Brain pericyte (primary cell): ENCODE measurements around the gene PIPOX.

Experiments used
- DNase-seq: peaks from one replicate; pipeline ENCODE4 v3.0.0-alpha.2; 2012; ENCODE audit warnings: low read depth, low spot score

PIPOX gene

GRCh38 chr17:29019475-29020181, 23.3 kb upstream of the PIPOX start:
- DNase-seq, result no peak

GRCh38 chr17:29020576-29020975, 22.4 kb upstream of the PIPOX start:
- no peak for DNase-seq

- DNase-seq, result no peak
Measured at GRCh38 chr17:29021226-29021625, 21.7 kb upstream of the PIPOX start.

DNA sequence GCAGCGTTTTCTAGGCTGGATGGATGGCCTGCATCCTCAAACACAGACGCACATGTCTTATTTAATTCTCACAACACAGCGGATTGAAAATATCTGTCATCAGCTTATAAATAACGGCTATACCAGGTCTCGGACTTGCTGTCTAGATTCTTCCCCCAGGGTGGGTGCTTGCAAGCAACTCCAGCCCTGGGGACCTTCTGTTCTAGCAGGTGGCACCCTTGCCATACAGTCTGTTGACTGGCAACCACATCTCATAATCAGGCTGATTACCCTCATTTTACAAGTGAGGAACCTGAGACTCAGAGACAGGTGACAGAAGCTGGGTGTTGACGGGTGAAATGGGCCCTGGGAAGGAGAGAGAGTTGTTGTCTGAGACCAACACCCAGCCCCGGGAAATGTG, 20.9 kb upstream of the PIPOX start:
- no peak for DNase-seq

- DNase-seq, result no peak
Measured at GRCh38 chr17:29024316-29024952, 18.5 kb upstream of the PIPOX start.

DNA sequence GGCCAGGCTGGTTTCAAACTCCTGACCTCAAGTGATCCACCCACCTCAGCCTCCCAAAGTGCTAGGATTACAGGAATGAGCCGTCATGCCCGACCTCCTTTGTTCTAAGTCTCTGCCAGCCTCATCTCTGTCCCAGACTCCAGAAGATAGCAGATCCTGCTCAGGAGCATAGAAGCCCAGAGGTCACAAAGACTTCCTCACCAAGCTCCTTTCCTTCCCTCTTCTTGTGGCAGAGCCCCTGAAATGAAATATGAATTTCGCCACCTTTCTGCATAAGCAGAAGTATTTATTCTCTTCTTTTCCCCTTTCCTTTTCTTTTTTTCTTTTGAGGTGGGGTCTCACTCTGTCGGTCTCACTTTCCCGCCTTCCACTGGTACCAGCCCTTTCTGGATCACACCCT, 11.5 kb upstream of the PIPOX start:
- DNase-seq, result no peak

GRCh38 chr17:29032013-29032856, 10.7 kb upstream of the PIPOX start:
- no peak for DNase-seq

GRCh38 chr17:29032857-29033197, 10.1 kb upstream of the PIPOX start:
- no peak for DNase-seq

DNA sequence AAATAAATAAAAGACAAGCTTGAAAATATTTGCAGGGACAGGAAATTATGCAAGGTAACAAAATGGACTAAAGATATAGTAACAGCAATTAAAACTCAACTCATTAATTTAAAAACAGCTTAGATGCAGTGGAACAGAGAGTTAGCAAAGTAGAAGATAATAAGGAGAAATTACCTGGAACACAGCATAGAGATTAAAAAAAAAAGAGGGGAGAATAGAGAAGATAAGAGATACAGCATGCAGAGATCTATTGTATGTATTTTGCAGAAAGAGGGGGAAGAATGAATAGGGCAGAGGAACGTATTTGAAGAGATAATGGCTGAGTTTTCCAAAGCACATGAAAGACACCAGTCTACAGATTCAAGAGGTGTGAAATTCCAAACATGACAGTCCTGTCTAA, 8.4 kb upstream of the PIPOX start:
- DNase-seq, result no peak

DNA sequence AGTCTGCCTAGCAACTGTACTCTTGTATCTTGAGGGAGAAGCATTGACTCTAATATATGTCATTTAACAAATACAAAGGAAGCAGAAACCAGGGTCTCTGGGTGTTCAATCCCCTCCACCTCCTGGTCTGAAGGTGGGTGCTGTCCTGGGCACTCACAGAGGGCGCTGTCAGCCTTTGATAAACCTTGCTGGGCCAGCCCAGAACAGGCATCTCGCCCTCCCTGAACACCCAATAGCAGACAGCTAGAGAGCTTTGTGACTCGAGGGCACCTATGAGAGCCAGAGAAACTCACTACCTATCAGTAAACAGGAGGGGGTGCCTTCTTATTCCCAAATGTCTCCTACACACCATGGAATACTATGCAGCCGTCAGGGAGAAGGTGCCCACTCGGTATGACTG, 6.4 kb upstream of the PIPOX start:
- no peak for DNase-seq

DNA sequence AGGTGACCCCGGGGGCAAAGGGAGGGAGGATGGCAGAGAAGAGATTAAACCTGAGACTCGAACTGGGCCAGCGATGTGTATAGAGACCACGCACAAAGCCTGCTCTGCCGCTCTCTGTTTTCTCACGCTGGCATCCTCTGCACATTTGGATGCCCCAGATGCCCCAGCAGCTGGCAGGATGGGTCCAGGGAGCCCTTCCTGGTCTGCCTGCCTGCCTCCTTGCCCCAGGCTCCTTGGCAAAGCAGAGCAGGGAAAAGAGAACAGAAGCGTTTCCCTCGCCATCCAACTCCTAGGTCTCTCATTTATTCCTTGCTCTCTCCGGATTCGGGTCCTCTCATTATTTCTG, 5.2 kb upstream of the PIPOX start:
- DNase-seq, result no peak

DNA sequence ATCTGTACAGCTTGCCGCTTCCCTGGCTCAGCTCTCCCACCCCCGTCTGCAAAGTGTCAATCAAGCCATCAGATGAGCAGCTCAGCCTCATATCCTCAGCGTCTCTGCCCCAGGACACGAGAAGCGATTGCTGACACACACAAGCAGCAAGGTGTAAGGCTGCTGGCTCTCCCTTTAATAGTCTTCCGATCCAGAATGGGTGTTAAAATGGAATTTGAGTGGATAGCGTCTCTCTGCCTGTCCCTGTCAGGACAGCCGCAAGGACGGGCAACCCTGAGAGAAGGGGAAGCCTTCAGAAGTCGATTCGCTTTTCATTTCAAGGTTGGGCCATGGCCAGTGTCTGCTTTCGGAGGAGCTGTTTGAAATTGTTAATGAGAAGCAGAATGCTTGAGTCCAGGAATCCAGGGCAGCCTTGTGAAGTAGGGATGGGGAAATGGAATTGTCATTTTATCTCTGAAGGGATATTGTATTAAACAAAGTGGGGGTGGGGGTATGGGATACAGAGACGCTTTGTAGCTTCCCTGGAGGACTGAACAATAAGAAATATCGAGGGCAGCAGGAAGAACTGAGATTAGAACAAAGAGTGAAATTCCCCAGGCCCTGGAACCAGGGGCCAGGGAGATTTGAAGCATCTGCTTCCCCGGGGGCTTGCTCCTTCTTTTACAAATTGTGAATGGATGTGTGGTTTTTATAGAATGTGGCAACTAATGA, 4.7 kb upstream of the PIPOX start:
- no peak for DNase-seq

GRCh38 chr17:29039764-29040598, 3.0 kb upstream of the PIPOX start:
- DNase-seq, result no peak

GRCh38 chr17:29041091-29041490, 1.9 kb upstream of the PIPOX start:
- no peak for DNase-seq

- no peak for DNase-seq
Measured at GRCh38 chr17:29041571-29041970, 1.4 kb upstream of the PIPOX start.

DNA sequence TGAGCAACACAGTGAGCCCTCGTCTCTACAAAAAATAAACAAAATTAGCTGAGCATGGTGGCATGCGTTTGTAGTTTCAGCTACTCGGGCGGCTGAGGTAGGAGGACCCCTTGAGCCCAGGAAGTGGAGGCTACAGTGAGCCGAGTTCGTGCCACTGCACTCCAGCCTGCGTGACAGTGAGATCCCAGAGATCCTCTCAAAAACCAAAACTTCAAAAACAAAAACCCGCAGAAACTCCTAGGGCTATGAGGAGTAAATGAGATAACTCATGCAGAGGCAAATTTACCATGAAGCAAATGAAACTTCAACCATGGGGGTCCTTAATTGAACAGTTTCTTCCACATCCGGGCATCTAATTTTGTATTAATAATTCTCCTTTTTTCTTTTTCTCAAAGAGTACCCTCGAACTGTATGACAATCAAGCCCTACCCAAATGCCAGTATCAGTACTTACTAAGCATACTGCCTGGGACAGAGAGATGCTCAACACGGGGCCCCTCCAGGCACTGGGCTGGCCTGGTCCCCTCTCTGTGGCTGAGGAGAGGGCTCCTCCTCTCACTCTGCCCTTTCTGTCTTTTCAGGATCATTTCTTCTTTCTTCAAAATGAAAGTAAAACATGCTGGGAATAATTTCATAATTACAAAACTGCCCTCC, 789 bp upstream of the PIPOX start:
- no peak for DNase-seq

GRCh38 chr17:29043539-29044145, 701 bp downstream of the PIPOX start:
- DNase-seq, result no peak

- no peak for DNase-seq
Measured at GRCh38 chr17:29045026-29045425, 2.1 kb downstream of the PIPOX start.

DNA sequence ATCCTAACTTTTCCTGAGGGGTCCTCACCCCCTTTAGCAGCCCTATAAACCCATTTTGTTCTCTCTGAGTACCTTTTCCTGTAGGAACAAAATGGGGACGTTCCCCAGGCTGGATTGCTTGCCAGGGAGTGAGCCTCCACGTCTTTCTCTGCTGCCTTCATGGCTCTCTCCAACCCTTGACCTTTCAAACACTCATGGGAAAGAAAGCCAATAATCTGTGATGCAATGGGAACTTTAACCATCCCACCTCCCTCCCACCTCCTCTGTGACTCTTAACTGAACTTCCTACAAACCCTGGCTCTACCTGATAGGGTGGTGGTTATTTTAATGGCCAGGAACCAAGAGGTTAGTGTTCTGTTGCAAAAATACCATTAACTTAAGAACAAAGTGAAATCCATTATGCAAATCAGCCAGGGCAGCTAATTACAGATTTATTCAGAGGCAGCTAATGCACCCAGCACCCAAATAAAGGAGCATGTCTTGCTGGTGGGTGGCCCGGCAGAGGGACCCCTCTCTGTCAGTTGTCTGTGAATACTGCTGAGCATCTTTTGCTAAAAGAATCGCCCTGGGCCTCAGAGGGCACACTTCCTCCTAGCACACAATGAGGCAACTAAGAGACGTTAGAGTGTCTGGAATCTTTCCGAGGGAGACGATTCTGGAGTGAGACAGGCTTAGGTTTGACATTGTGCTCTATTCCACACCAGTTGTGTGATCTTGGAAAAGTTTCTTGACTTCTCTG, 3.0 kb downstream of the PIPOX start:
- no peak for DNase-seq

DNA sequence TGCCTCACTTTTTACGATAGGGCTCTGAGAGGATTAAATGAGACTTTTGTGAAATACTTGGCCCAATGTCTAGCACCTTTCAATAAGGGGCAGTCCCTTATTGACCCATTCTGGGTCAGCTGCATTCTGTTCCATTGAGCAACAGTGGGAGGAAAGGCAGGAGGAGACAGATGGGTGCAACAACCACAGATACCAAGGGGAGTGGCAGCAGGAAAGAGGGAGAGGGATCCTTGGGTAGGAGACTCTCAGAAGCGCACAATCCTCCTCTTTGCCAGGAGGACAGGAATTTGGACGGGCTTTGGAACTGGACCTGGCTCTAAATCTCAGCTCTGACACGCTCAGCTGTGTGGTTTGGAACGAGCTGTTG, 3.5 kb downstream of the PIPOX start:
- no peak for DNase-seq
